ENCODE data around the gene PTCH2. TPM values are rescaled to one million over a fixed set of nuclear protein-coding genes. Genes with fewer than 3 reads are reported as not detected.
A peak's percentile ranks its signal among the peaks of the same experiment; 100 is the strongest.

PTCH2 gene
- total and polyA plus RNA-seq, 2 of the 13 experiments (the other 11 are each of a cell fraction or from before 2014, with no cell fraction given), result 0.60 to 1.5 TPM

DNA sequence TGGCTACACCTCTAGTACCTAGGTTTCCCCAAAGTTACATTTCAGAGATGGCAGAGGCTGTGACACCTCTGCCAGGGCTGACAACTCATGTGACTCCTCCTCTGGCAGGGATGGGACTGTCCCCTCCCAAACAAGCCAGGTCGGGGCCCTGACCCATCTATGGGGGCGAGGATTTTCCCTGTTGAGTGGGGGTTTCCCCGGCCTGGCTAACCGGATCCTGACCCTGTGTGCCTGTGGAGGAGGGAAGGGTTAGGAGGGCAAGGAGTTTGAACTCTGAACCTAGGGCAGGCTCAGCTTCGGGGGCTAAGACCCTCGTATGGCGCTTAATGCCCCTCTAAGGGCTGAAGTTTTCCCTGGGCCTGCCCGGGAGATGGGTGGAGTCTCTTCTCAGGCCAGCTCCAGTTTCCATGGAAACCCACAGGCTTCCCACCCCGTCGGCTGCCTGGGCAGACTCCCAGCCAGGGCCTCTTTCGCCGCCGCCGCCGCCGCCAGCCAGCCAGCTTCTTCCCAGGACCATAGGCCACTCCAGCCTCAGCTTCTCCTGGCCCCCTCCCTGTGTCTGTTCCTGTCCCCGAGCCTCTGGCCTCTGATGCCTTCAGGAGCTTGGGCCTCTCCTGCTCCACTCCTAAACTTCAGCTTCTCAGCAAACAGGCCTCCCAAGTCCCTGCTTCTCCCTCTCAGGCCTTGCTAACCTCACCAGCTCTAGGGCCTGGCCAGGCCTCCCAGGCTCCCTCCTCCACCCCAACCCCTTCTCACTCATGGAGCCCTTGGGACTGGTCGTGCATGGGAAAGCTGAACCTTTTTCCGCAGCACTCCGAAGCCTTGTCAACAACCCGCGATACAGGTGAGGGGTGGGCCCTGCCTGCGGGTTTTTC lies 34.8 kb downstream of the PTCH2 start, which contains the start of gene BTBD19 (continued):
- TF ChIP-seq, protein P1, sequence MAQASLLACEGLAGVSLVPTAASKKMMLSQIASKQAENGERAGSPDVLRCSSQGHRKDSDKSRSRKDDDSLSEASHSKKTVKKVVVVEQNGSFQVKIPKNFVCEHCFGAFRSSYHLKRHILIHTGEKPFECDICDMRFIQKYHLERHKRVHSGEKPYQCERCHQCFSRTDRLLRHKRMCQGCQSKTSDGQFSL (CRISPR knock-in tag; IDR thresholded peaks at IDR 0.05), result no peak
- TF ChIP-seq PHF20 (CRISPR knock-in tag; IDR thresholded peaks at IDR 0.05), result no peak
- no peak for TF ChIP-seq PAWR (CRISPR knock-in tag; IDR thresholded peaks at IDR 0.05; ENCODE audit: borderline replicate concordance)
- 0 out of 2 replicates have a peak, but pooled peaks have one; percentile 19 for TF ChIP-seq ZNF160 (CRISPR knock-in tag; IDR thresholded peaks at IDR 0.05)
- TF ChIP-seq NFE2L1 (CRISPR knock-in tag; IDR thresholded peaks at IDR 0.05; ENCODE audit: borderline replicate concordance), result no peak
- 0 out of 2 replicates have a peak, but pooled peaks have one; percentile 7 for TF ChIP-seq HNF4G (IDR thresholded peaks at IDR 0.05; ENCODE audit: borderline replicate concordance, low read depth, low read length)
- TF ChIP-seq HNF4G (CRISPR knock-in tag; IDR thresholded peaks at IDR 0.05; ENCODE audit: borderline replicate concordance, low read depth), result no peak; the same call in 1 of the 2 replicates
- TF ChIP-seq, protein P2, sequence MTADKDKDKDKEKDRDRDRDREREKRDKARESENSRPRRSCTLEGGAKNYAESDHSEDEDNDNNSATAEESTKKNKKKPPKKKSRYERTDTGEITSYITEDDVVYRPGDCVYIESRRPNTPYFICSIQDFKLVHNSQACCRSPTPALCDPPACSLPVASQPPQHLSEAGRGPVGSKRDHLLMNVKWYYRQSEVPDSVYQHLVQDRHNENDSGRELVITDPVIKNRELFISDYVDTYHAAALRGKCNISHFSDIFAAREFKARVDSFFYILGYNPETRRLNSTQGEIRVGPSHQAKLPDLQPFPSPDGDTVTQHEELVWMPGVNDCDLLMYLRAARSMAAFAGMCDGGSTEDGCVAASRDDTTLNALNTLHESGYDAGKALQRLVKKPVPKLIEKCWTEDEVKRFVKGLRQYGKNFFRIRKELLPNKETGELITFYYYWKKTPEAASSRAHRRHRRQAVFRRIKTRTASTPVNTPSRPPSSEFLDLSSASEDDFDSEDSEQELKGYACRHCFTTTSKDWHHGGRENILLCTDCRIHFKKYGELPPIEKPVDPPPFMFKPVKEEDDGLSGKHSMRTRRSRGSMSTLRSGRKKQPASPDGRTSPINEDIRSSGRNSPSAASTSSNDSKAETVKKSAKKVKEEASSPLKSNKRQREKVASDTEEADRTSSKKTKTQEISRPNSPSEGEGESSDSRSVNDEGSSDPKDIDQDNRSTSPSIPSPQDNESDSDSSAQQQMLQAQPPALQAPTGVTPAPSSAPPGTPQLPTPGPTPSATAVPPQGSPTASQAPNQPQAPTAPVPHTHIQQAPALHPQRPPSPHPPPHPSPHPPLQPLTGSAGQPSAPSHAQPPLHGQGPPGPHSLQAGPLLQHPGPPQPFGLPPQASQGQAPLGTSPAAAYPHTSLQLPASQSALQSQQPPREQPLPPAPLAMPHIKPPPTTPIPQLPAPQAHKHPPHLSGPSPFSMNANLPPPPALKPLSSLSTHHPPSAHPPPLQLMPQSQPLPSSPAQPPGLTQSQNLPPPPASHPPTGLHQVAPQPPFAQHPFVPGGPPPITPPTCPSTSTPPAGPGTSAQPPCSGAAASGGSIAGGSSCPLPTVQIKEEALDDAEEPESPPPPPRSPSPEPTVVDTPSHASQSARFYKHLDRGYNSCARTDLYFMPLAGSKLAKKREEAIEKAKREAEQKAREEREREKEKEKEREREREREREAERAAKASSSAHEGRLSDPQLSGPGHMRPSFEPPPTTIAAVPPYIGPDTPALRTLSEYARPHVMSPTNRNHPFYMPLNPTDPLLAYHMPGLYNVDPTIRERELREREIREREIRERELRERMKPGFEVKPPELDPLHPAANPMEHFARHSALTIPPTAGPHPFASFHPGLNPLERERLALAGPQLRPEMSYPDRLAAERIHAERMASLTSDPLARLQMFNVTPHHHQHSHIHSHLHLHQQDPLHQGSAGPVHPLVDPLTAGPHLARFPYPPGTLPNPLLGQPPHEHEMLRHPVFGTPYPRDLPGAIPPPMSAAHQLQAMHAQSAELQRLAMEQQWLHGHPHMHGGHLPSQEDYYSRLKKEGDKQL (CRISPR knock-in tag; IDR thresholded peaks at IDR 0.05; ENCODE audit: low read depth), result no peak
- TF ChIP-seq SETDB1 (CRISPR knock-in tag; IDR thresholded peaks at IDR 0.05; ENCODE audit: borderline replicate concordance), result no peak
- no peak for TF ChIP-seq ZFP41 (CRISPR knock-in tag; IDR thresholded peaks at IDR 0.05; ENCODE audit: borderline replicate concordance)
- peak; percentile 54; the same call in 1 of the 2 replicates for TF ChIP-seq ZNF12 (CRISPR knock-in tag; IDR thresholded peaks at IDR 0.05)
- TF ChIP-seq, protein P3, sequence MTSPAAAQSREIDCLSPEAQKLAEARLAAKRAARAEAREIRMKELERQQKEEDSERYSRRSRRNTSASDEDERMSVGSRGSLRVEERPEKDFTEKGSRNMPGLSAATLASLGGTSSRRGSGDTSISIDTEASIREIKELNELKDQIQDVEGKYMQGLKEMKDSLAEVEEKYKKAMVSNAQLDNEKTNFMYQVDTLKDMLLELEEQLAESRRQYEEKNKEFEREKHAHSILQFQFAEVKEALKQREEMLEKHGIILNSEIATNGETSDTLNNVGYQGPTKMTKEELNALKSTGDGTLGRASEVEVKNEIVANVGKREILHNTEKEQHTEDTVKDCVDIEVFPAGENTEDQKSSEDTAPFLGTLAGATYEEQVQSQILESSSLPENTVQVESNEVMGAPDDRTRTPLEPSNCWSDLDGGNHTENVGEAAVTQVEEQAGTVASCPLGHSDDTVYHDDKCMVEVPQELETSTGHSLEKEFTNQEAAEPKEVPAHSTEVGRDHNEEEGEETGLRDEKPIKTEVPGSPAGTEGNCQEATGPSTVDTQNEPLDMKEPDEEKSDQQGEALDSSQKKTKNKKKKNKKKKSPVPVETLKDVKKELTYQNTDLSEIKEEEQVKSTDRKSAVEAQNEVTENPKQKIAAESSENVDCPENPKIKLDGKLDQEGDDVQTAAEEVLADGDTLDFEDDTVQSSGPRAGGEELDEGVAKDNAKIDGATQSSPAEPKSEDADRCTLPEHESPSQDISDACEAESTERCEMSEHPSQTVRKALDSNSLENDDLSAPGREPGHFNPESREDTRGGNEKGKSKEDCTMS (CRISPR knock-in tag; conservative IDR thresholded peaks at IDR 0.05), result no peak
- no peak for TF ChIP-seq ARNTL (CRISPR knock-in tag; IDR thresholded peaks at IDR 0.05)
- TF ChIP-seq ZNF274 (CRISPR knock-in tag; IDR thresholded peaks at IDR 0.05), result no peak
- no peak for TF ChIP-seq KLF16 (CRISPR knock-in tag; IDR thresholded peaks at IDR 0.05)
- TF ChIP-seq FOXP1 (IDR thresholded peaks at IDR 0.05), result no peak
- TF ChIP-seq FOXP1 (CRISPR knock-in tag; IDR thresholded peaks at IDR 0.05), result no peak
- TF ChIP-seq BHLHE40 (IDR thresholded peaks at IDR 0.05; ENCODE audit: low read length), result no peak; the same call in 1 of the 2 replicates
- TF ChIP-seq, protein P4, sequence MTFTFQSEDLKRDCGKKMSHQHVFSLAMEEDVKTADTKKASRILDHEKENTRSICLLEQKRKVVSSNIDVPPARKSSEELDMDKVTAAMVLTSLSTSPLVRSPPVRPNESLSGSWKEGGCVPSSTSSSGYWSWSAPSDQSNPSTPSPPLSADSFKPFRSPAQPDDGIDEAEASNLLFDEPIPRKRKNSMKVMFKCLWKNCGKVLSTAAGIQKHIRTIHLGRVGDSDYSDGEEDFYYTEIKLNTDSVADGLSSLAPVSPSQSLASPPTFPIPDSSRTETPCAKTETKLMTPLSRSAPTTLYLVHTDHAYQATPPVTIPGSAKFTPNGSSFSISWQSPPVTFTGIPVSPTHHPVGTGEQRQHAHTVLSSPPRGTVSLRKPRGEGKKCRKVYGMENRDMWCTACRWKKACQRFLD (CRISPR knock-in tag; IDR thresholded peaks at IDR 0.05; ENCODE audit: borderline replicate concordance), result no peak
- TF ChIP-seq ZNF546 (CRISPR knock-in tag; conservative IDR thresholded peaks at IDR 0.05), result no peak

Data from HepG2 (cell line).